HG03108 (cell line): ENCODE measurements around the gene AKR1C3.
"Not testable (repeated sequence)": the region's sequence is repeated elsewhere in the genome, so short reads cannot be mapped to it uniquely, and the experiment has no call there.

ENCODE experiments used
- ATAC-seq: cut with Tn5 transposase; IDR thresholded peaks from one replicate; pipeline ENCODE4 v1.9.1; 2021; ENCODE audit warnings: moderate library complexity; ENCODE audit not compliant: unreplicated experiment

AKR1C3 gene

GRCh38 chr10:5094265-5095205 is at the start of gene AKR1C3:
AKR1C3 (plus strand) TSS chr10:5094414; CDS start chr10:5094445, 31 bp downstream.
- no peak for ATAC-seq

DNA sequence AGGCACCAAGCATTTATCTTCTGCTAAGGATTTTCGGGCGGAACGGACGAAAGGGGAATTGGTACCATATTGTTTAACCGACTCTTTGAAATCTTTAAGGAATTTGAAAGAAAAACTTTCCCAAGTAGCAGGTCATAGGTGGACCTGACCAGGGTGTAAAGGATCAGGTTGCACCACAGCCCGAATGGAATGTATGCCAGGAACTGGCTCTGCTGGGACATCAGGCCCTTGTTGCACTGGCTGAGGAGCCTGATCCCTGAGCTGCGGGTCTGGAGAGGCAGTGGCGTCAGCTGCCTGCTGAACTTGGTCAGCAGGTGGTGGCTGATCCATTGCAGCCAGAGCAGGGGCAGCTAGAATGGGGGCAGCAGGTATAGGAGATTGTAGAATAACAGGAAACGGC is 49.1 kb upstream of the AKR1C3 start:
- no peak for ATAC-seq

DNA sequence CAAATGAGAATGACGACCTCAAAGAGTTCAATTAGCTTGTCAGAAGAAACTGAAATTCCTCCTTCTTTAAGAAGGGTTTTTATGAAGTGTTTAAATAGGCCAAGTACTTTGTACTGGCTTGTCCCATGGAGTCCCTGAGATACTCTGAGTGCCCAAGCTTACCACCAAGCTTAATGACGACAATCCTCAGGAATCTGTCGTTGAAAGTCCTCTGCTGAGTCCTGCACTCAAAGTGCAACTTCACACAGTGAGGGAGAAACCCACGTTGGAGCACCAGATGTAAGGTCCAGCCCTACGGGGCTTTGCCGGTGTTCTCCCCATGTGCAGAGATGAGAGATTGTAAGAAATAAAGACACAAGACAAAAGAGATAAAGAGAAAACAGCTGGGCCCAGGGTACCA is 47.8 kb upstream of the AKR1C3 start:
- ATAC-seq = no peak

- ATAC-seq = not testable (repeated sequence)
These were observed 47.2 kb upstream of the AKR1C3 start for GRCh38 chr10:5047055-5047454.

- no peak for ATAC-seq
These were observed 46.1 kb upstream of the AKR1C3 start for GRCh38 chr10:5047912-5048628.

- not testable (repeated sequence) for ATAC-seq
These were observed 41.2 kb upstream of the AKR1C3 start for GRCh38 chr10:5052951-5053500.

- not testable (repeated sequence) for ATAC-seq
These were observed 39.4 kb upstream of the AKR1C3 start for GRCh38 chr10:5054831-5055230.

DNA sequence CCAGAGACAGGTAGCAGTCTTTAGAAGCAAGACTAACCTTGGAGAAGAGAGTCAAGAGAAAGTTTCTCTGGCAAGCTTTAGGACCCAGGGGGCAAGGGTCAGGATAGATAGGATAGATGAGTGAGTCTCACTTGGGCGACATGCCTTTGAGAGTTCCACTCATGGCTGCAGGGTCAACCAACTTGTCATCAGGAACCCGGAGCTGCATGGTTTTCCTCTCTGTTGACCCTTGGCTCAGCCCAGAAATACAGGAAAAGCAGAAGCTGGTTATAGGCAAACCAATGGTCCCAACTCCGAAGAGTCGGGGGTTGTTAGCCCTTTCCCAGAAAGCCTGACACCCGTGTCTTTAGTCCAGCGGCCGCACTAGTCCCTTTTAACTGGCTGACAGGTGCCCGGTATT is 34.9 kb upstream of the AKR1C3 start:
- not testable (repeated sequence) for ATAC-seq

- not testable (repeated sequence) for ATAC-seq
These were observed 33.4 kb upstream of the AKR1C3 start for GRCh38 chr10:5060791-5061190.

- no peak for ATAC-seq
These were observed 29.6 kb upstream of the AKR1C3 start for GRCh38 chr10:5064656-5065055.

DNA sequence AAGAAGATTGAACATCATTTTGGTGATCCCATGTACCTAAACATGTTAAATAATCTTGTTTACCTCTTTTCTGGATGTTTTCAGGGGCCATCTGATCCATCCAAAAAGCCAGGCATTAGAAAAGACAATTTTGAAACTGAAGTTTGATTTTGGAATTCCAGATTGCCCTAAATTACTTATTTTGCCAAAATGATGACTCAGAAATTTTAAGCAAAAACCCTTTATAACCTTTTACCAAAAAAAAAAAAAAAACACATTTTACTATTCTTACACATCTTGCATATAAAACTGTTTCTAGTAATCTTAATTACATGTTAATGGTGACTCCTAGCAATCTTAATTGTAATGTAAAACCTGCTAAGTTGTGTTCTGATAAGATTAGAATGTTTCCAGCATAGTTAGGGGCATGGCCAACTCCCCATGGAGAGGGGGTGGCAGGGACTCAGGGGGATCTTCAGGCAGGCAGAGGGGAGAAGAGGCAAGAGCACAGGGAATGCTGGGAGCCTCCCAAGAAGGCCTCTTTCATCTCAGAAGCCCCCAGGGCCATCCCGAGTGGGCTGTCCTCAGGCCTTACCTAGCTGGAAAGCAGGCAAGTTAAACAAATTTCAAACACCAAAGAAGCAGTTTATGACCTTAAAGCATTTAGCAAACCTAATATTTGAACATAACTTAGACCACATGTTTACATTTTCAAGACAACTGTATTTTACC is 25.8 kb upstream of the AKR1C3 start:
- no peak for ATAC-seq

- ATAC-seq = no peak
These were observed 23.4 kb upstream of the AKR1C3 start for GRCh38 chr10:5070648-5071410.

- no peak for ATAC-seq
These were observed 22.6 kb upstream of the AKR1C3 start for GRCh38 chr10:5071411-5072198.

- no peak for ATAC-seq
These were observed 20.6 kb upstream of the AKR1C3 start for GRCh38 chr10:5073659-5074058.

- ATAC-seq = no peak
These were observed 17.6 kb upstream of the AKR1C3 start for GRCh38 chr10:5076615-5077014.

DNA sequence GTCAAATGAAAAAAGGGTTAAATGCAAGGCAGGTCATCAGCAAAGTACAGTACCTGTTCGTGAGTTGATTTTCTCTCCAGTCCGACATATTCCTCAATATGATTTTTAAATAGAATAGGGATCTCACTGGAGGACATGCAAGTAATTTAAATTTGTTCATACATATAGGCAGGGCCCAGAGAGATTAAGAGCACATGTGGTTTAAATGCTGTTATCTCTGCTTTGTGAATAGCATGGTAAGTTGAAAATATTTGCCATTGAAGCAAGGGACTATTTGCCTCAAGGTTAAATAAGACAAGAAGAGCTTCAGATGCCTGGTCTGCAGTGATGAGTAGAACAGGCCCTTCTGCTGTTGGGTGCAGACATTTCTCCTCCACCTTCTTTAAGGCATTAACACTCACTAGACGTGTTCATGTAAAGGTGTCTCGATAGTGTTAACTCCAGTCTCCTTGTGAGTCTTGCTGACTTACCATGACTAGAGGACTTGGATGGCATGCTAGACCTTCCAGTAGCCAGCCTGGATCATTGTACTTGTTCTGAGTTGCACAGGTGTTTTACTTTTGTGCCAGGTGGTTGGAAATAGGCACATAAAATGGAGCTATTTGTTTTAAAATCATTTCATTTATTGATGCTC is 15.6 kb upstream of the AKR1C3 start:
- ATAC-seq = no peak

- no peak for ATAC-seq
These were observed 14.8 kb upstream of the AKR1C3 start for GRCh38 chr10:5079306-5079830.

GRCh38 chr10:5079836-5080235 is 14.4 kb upstream of the AKR1C3 start:
- ATAC-seq = no peak

GRCh38 chr10:5081091-5081490 is 13.1 kb upstream of the AKR1C3 start:
- ATAC-seq = no peak
